ENCODE data around the gene PLCG1.
A peak's percentile ranks its signal among the peaks of the same experiment; 100 is the strongest.

The PLCG1 gene

GRCh38 chr20:41140226-41141133 is 3.1 kb downstream of the PLCG1 start:
- peak overlapping the region; percentile 74; the same call in 1 of the 2 replicates for H3K4me3 ChIP-seq (replicated peaks; ENCODE audit: low read depth, low read length)
- TF ChIP-seq CTCF (IDR thresholded peaks at IDR 0.05; ENCODE audit: low read depth, low read length, missing control alignments) = no peak
- no peak for DNase-seq (ENCODE audit: extremely low read depth, low read depth)

- no peak for TF ChIP-seq CTCF (IDR thresholded peaks at IDR 0.05; ENCODE audit: low read depth, low read length, missing control alignments)
- no peak for DNase-seq (ENCODE audit: extremely low read depth, low read depth)
- H3K4me3 ChIP-seq (replicated peaks; ENCODE audit: low read depth, low read length) = no peak overlapping the region
Observed at GRCh38 chr20:41141153-41141815, 3.9 kb downstream of the PLCG1 start.

- no peak for TF ChIP-seq CTCF (IDR thresholded peaks at IDR 0.05; ENCODE audit: low read depth, low read length, missing control alignments)
- no peak for DNase-seq (ENCODE audit: extremely low read depth, low read depth)
- H3K4me3 ChIP-seq (replicated peaks; ENCODE audit: low read depth, low read length) = no peak overlapping the region
Observed at GRCh38 chr20:41142245-41142644, 4.9 kb downstream of the PLCG1 start.

DNA sequence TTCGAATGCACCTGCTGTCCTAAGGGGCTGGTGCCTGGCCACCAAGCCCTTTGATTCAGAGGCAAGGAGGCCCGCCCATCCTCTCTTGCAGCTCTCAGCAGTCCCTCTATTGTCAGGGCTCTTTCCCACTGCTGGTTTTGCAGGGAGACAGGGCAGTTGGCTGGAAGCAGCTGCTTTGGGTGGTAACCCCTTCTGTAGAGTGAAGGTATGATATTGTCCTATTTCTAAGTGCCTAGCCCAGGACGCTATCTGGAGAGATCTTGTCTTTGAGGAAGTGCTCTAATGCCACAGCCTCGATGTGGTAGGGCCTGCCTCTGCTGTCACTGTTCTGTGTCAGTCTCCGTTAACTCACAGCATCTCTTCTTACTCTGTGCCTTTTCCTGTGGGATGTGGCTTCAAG is 5.6 kb downstream of the PLCG1 start:
- no peak for DNase-seq (ENCODE audit: extremely low read depth, low read depth)
- TF ChIP-seq CTCF (IDR thresholded peaks at IDR 0.05; ENCODE audit: low read depth, low read length, missing control alignments) = no peak
- H3K4me3 ChIP-seq (replicated peaks; ENCODE audit: low read depth, low read length) = no peak overlapping the region

DNA sequence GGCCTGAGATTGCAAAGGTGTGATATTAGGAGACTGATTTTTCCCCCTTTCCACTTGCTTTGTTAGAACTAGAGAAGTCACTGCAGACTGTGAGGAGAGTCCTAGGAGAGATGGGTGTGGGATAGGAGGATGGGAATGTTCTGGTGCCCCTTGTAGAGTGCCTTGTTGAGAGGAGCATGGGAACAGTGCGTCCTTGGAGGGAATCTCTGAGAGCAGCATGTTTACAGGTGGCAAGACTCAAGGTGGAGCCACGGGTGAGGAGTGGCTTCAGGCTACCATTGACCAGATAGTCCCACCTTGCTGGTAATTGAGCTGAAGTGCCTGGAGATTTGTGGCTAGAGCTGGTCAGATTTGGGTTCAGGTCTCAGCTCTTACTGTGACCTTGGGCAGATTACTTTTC is 6.0 kb downstream of the PLCG1 start:
- H3K4me3 ChIP-seq (replicated peaks; ENCODE audit: low read depth, low read length) = no peak overlapping the region
- DNase-seq (ENCODE audit: extremely low read depth, low read depth) = no peak
- TF ChIP-seq CTCF (IDR thresholded peaks at IDR 0.05; ENCODE audit: low read depth, low read length, missing control alignments) = no peak

DNA sequence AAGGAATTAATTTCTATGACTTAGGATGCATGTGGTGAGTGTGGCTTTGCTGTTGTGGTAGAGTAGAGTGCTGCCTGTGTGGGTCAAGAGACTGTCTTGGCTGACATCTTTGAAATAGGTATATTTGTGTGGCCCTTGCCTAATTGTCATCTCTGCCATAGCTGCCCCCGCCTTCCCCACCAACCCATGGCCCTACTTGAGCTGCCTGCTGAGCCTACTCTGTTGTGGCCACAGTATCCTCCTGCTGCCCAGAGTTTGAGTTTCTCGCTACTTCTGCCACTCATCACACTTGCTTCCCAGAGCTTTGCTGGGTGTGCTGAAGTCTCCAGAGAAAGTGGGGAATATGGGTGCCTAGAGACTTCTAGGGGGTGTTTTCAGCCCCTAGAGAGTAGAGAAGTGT is 8.0 kb downstream of the PLCG1 start:
- no peak for DNase-seq (ENCODE audit: extremely low read depth, low read depth)
- TF ChIP-seq CTCF (IDR thresholded peaks at IDR 0.05; ENCODE audit: low read depth, low read length, missing control alignments) = no peak
- H3K4me3 ChIP-seq (replicated peaks; ENCODE audit: low read depth, low read length) = no peak overlapping the region

Measured in HFF-Myc (cell line).